ENCODE results near the gene DNASE2.
"Not testable (repeated sequence)": the region's sequence is repeated elsewhere in the genome, so short reads cannot be mapped to it uniquely, and the experiment has no call there.

Gene DNASE2

GRCh38 chr19:12864143-12864542, 17.1 kb downstream of the DNASE2 start:
- Mint-ChIP-seq H3K9me3 (no peaks in the 10 kb centered on the region), H3K27me3 (peaks cover 34% of the 10 kb centered on the region), H3K27ac (no peak overlapping the region), H3K36me3 (no peaks in the 10 kb centered on the region), H3K4me1 (peaks cover 15% of the 10 kb centered on the region), H3K4me3 (no peak overlapping the region)
- CTCF ChIA-PET, result interaction anchor here (0.6 to 2.9 kb wide), 9 partner anchors 16 to 106 kb away, joined by 3 to 8 read pairs (median 5); partner anchors contain the start of genes DNASE2 and RTBDN
- no peak for DNase-seq

DNA sequence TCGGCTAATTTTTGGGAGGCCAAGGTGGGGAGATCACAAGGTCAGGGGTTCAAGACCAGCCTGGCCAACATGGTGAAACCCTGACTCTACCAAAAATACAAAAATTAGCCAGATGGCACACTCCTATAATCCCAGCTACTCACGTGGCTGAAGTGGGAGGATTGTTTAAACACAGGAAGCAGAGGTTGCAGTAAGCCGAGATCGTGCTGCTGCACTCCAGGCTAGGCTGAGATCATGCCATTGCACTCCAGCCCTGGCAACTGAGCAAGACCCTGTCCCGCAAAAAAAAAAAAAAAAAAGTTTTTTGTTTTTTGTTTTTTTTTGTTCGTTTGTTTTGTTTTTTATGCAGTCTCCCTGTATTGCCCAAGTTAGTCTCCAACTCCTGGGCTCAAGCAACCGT, 21.7 kb downstream of the DNASE2 start:
- H3K4me1 Mint-ChIP-seq, result no peaks in the 10 kb centered on the region
- CTCF ChIA-PET, result no interaction called here
- no peaks in the 10 kb centered on the region for H3K36me3 Mint-ChIP-seq
- H3K27ac Mint-ChIP-seq, result no peak overlapping the region
- no peak overlapping the region for H3K4me3 Mint-ChIP-seq
- H3K27me3 Mint-ChIP-seq, result peaks cover 25% of the 10 kb centered on the region
- DNase-seq, result no peak
- no peaks in the 10 kb centered on the region for H3K9me3 Mint-ChIP-seq

DNA sequence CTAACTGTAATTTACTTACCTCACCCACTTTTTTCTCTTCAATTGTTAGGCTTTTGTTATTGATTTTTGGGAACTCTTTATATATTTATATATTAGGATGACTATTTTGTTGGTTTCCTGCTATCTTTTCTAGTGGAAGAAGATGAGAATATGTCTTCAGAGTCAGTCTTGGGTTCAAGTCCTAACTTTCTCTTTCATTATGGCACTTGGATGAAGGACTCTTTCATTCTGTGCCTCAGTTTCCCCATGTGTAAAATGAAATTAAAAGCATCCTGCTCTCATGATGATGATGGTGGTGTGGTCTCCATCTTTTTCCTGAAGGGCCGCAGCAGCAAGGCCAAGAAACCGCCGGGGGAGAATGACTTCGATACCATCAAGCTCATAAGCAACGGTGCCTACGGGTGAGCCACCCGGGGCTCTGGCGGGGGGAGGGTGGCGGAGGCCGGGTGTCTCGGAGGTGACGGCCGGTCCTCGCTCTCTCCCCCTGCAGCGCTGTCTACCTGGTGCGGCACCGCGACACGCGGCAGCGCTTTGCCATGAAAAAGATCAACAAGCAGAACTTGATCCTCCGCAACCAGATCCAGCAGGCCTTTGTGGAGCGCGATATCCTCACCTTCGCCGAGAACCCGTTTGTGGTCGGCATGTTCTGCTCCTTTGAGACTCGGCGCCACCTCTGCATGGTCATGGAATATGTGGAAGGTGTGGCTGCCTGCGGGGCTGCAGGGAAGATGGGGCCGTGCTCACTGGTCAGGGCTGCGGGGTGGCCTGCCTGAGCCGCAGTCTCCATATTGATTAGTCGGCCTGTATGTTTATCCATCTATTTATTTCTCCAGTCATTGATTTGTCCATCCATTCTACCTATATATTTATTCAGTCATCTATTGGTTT, 23.0 kb downstream of the DNASE2 start:
- no peak for DNase-seq
- H3K9me3 Mint-ChIP-seq, result no peaks in the 10 kb centered on the region
- CTCF ChIA-PET, result interaction anchor here (0.6 to 1.5 kb wide), 5 partner anchors 10 to 124 kb away, joined by 3 to 4 read pairs (median 3); no protein-coding TSS in a partner anchor
- H3K4me3 Mint-ChIP-seq, result no peak overlapping the region
- no peaks in the 10 kb centered on the region for H3K4me1 Mint-ChIP-seq
- H3K27me3 Mint-ChIP-seq, result peaks cover 19% of the 10 kb centered on the region
- no peaks in the 10 kb centered on the region for H3K36me3 Mint-ChIP-seq
- no peak overlapping the region for H3K27ac Mint-ChIP-seq

DNA sequence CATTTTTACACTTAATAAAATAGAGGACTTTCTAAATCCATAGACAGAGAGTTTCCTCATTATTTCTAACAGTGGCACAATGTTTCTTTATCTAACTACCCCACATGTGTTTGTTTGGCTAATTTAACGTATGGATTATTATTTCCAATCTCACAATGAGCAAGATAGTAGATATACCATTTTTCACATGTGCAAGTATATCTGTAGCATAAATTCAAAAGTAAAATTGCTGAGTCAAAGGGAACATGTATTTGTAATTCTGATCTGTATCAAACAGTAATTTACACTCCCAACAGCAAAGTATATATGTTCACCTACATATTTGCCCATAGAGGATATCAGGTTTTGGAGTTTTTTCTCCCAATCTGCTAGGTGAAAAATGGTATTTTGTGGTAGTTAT, 24.6 kb downstream of the DNASE2 start:
- CTCF ChIA-PET, result interaction anchor here (1.5 kb wide), 1 partner anchor 10 kb away, joined by 4 read pairs; no protein-coding TSS in a partner anchor
- Mint-ChIP-seq H3K27ac (no peak overlapping the region), H3K9me3 (no peaks in the 10 kb centered on the region), H3K27me3 (peaks cover 21% of the 10 kb centered on the region), H3K4me3 (no peak overlapping the region), H3K36me3 (no peaks in the 10 kb centered on the region), H3K4me1 (no peaks in the 10 kb centered on the region)
- DNase-seq, result no peak

- Mint-ChIP-seq H3K27ac (no peak overlapping the region), H3K36me3 (no peaks in the 10 kb centered on the region), H3K9me3 (no peaks in the 10 kb centered on the region), H3K27me3 (peaks cover 68% of the 10 kb centered on the region), H3K4me3 (peak overlapping the region; percentile 12), H3K4me1 (peaks cover 9% of the 10 kb centered on the region)
- CTCF ChIA-PET, result interaction anchor here (0.6 to 11.9 kb wide), 33 partner anchors 10 to 219 kb away, joined by 3 to 225 read pairs (median 4); partner anchors contain the start of genes PRDX2, RTBDN and THSD8
- DNase-seq, result peak; percentile 87
These were observed 33.8 kb downstream of the DNASE2 start for GRCh38 chr19:12847159-12848139.

- CTCF ChIA-PET, result interaction anchor here (0.7 to 11.9 kb wide), 17 partner anchors 10 to 119 kb away, joined by 3 to 225 read pairs (median 6); partner anchors contain the start of genes PRDX2, RTBDN and THSD8
- H3K4me1 Mint-ChIP-seq, H3K4me3 Mint-ChIP-seq, H3K9me3 Mint-ChIP-seq, H3K36me3 Mint-ChIP-seq, DNase-seq, H3K27ac Mint-ChIP-seq: not testable (repeated sequence)
- H3K27me3 Mint-ChIP-seq, result peaks cover 67% of the 10 kb centered on the region
These were observed 34.6 kb downstream of the DNASE2 start for GRCh38 chr19:12846613-12847012.

GRCh38 chr19:12843999-12844732, 37.1 kb downstream of the DNASE2 start:
- no peak overlapping the region for H3K27ac Mint-ChIP-seq
- no peaks in the 10 kb centered on the region for H3K36me3 Mint-ChIP-seq
- DNase-seq, result no peak
- no peak overlapping the region for H3K4me3 Mint-ChIP-seq
- H3K9me3 Mint-ChIP-seq, result no peaks in the 10 kb centered on the region
- CTCF ChIA-PET, result interaction anchor here (11.9 kb wide), 1 partner anchor 81 kb away, joined by 225 read pairs; no protein-coding TSS in a partner anchor
- H3K27me3 Mint-ChIP-seq, result peaks cover 83% of the 10 kb centered on the region
- H3K4me1 Mint-ChIP-seq, result peaks cover 28% of the 10 kb centered on the region

GRCh38 chr19:12843328-12843727, 37.9 kb downstream of the DNASE2 start:
- Mint-ChIP-seq H3K27ac (no peak overlapping the region), H3K9me3 (no peaks in the 10 kb centered on the region), H3K27me3 (peaks cover 85% of the 10 kb centered on the region), H3K36me3 (no peaks in the 10 kb centered on the region), H3K4me1 (peaks cover 32% of the 10 kb centered on the region), H3K4me3 (no peak overlapping the region)
- CTCF ChIA-PET, result interaction anchor here (11.9 kb wide), 1 partner anchor 81 kb away, joined by 225 read pairs; no protein-coding TSS in a partner anchor
- no peak for DNase-seq

- no peak overlapping the region for H3K27ac Mint-ChIP-seq
- peaks cover 29% of the 10 kb centered on the region for H3K4me1 Mint-ChIP-seq
- CTCF ChIA-PET, result no interaction called here
- no peak overlapping the region for H3K4me3 Mint-ChIP-seq
- no peaks in the 10 kb centered on the region for H3K36me3 Mint-ChIP-seq
- no peak for DNase-seq
- H3K9me3 Mint-ChIP-seq, result no peaks in the 10 kb centered on the region
- peaks cover 87% of the 10 kb centered on the region for H3K27me3 Mint-ChIP-seq
These were observed 38.7 kb downstream of the DNASE2 start for GRCh38 chr19:12842511-12842910.

DNA sequence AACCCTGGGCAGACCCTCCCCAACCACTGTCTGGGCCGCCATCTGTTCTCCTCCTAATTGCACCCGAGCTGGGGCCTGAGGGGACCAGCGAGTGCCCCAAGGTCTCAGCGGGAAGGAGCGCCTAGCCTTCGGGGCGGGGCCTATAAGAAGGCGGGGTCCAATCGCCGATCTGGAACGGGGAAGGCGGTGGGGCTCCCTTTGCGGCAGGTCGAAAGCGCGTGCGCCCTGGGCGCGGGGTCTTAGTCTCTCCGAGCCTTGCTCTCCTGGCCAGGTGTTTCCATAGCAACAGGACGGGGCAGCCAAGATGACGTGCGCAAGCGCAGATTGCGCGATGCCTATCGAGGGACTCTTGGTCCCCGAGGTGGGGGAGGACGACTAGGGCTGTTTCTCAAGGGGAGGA, 40.2 kb downstream of the DNASE2 start:
- H3K27me3 Mint-ChIP-seq, result peaks cover 89% of the 10 kb centered on the region
- peak overlapping the region; percentile 19 for H3K4me3 Mint-ChIP-seq
- H3K36me3 Mint-ChIP-seq, result no peaks in the 10 kb centered on the region
- DNase-seq, result peak; percentile 51
- no peaks in the 10 kb centered on the region for H3K9me3 Mint-ChIP-seq
- peaks cover 27% of the 10 kb centered on the region for H3K4me1 Mint-ChIP-seq
- H3K27ac Mint-ChIP-seq, result no peak overlapping the region
- CTCF ChIA-PET, result no interaction called here

- no peak overlapping the region for H3K4me3 Mint-ChIP-seq
- H3K36me3 Mint-ChIP-seq, result no peaks in the 10 kb centered on the region
- DNase-seq, result peak; percentile 69
- no peak overlapping the region for H3K27ac Mint-ChIP-seq
- H3K4me1 Mint-ChIP-seq, result peaks cover 27% of the 10 kb centered on the region
- CTCF ChIA-PET, result interaction anchor here (1.2 kb wide), 1 partner anchor 67 kb away, joined by 3 read pairs; no protein-coding TSS in a partner anchor
- H3K9me3 Mint-ChIP-seq, result no peaks in the 10 kb centered on the region
- H3K27me3 Mint-ChIP-seq, result peaks cover 92% of the 10 kb centered on the region
These were observed 40.9 kb downstream of the DNASE2 start for GRCh38 chr19:12840091-12841079.

- Mint-ChIP-seq H3K27ac (no peak overlapping the region), H3K4me1 (peaks cover 35% of the 10 kb centered on the region), H3K36me3 (no peaks in the 10 kb centered on the region), H3K9me3 (no peaks in the 10 kb centered on the region), H3K27me3 (peaks cover 98% of the 10 kb centered on the region), H3K4me3 (peak overlapping the region; percentile 31)
- DNase-seq, result peak; percentile 44
- CTCF ChIA-PET, result interaction anchor here (0.6 to 1.2 kb wide), 2 partner anchors 66 to 71 kb away, joined by 3 read pairs; no protein-coding TSS in a partner anchor
These were observed 42.1 kb downstream of the DNASE2 start for GRCh38 chr19:12838886-12839756.
